SU-DHL-6 (cell line): Measurements from ENCODE around the gene NXPH4.

Experiments used
- H2AFZ ChIP-seq: fragments of 200-600 bp; sonication (generic); 2 replicates; pipeline ENCODE4 v1.6.1; 2014; ENCODE audit warnings: low read depth, mild to moderate bottlenecking, moderate library complexity, mixed read lengths, antibody characterized with exemption, low read length; ENCODE audit not compliant: severe bottlenecking
- H3F3A ChIP-seq: fragments of 200-600 bp; shearing (Covaris generic); 2 replicates; pipeline ENCODE4 v1.6.0; 2016; ENCODE audit warnings: antibody characterized with exemption, mild to moderate bottlenecking; ENCODE audit not compliant: insufficient read depth
- H3K27ac ChIP-seq: fragments of 200-600 bp; sonication (generic); 2 replicates; pipeline ENCODE4 v1.5.1; 2016; ENCODE audit warnings: low read depth, mild to moderate bottlenecking, low read length, moderate library complexity, mixed read lengths
- H3K27me3 ChIP-seq: fragments of 200-600 bp; sonication (generic), shearing (Covaris generic); 2 replicates; pipeline ENCODE4 v1.6.0; 2014; ENCODE audit warnings: mild to moderate bottlenecking, low read length
- H3K36me3 ChIP-seq: fragments of 200-600 bp; sonication (generic); 2 replicates; pipeline ENCODE4 v1.6.1; 2014; ENCODE audit warnings: mild to moderate bottlenecking, low read length, mixed read lengths
- H3K4me2 ChIP-seq: fragments of 300-600, 200-600 bp; shearing (Covaris generic), sonication (generic); 2 replicates; pipeline ENCODE4 v1.6.0; 2014; ENCODE audit warnings: low read length, low read depth, mild to moderate bottlenecking; ENCODE audit not compliant: poor library complexity, severe bottlenecking
- H3K4me3 ChIP-seq: fragments of 200-600 bp; sonication (generic); 2 replicates; pipeline ENCODE4 v1.5.1; 2014; ENCODE audit warnings: antibody characterized with exemption, low read length, mild to moderate bottlenecking, mixed read lengths; ENCODE audit not compliant: insufficient read depth, poor library complexity, severe bottlenecking
- H3K79me2 ChIP-seq: fragments of 200-600 bp; sonication (generic); 2 replicates; pipeline ENCODE4 v1.6.1; 2014; ENCODE audit warnings: mild to moderate bottlenecking, low read length, moderate library complexity; ENCODE audit not compliant: insufficient read depth
- H3K9ac ChIP-seq: fragments of 200-600 bp; sonication (generic); 2 replicates; pipeline ENCODE4 v1.7.0; 2014; ENCODE audit warnings: mild to moderate bottlenecking, low read length
- H3K9me2 ChIP-seq: fragments of 200-600 bp; sonication (generic); replicated peaks from 2 replicates; pipeline ENCODE4 v1.6.1; 2014; ENCODE audit warnings: low read length; ENCODE audit not compliant: insufficient read depth
- H3K9me3 ChIP-seq: fragments of 200-600 bp; sonication (generic); 2 replicates; pipeline ENCODE4 v1.6.1; 2014; ENCODE audit warnings: low read length, mixed read lengths; ENCODE audit not compliant: insufficient read depth
- H4K20me1 ChIP-seq: fragments of 200-600 bp; sonication (generic); 2 replicates; pipeline ENCODE4 v1.6.1; 2014; ENCODE audit warnings: low read depth, mild to moderate bottlenecking, antibody characterized with exemption, low read length, moderate library complexity, mixed read lengths
- EZH2phosphoT487 ChIP-seq: fragments of 200-600 bp; sonication (generic), shearing (Covaris generic); conservative IDR thresholded peaks from 2 replicates; pipeline ENCODE4 v1.6.1; 2018; ENCODE audit warnings: mild to moderate bottlenecking, antibody characterized with exemption, low read length, moderate library complexity, mixed read lengths
- TF ChIP-seq, protein P1 (sequence below): fragments of 200-600 bp; sonication (generic); IDR thresholded peaks from one replicate; pipeline ENCODE4 v1.5.1; 2017; ENCODE audit warnings: antibody characterized with exemption, mild to moderate bottlenecking, low read length, moderate library complexity; ENCODE audit not compliant: insufficient read depth, poor library complexity, severe bottlenecking

NXPH4 gene

DNA sequence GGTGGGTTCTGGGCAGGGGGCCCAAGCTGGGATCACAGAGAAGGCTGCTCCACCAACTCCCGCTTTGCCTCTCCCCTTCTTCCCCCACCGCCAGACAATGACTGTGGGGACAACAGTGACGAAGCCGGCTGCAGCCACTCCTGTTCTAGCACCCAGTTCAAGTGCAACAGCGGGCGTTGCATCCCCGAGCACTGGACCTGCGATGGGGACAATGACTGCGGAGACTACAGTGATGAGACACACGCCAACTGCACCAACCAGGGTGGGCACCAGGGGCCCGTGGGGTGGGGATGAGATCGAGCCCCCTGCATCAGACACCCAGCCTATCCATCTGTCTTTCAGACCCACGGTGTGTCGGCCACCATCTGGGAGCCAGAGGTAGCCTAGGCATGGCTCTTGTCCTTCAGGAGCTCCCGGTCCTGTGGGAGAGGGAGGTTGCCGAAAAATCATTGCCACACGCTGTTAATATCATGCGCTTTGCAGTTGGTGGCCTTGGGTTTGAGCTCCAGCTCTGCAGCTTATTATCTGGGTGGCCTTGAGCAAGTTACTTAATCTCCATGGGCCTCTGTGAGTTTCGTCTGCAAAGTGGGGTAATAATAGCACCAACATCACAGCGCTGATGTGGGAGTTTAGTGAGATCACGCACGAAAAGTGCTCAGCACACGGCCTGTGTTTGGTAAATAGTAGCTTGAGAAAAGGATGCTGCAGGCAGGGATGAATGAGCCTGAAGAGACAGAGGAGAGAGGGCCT lies 47.4 kb upstream of the NXPH4 start:
- Histone ChIP-seq H3K27me3 (no peaks in the 10 kb centered on the region), H3K9me2 (no peaks in the 10 kb centered on the region), H2AFZ (no peak overlapping the region), H3K79me2 (no peaks in the 10 kb centered on the region), H3K9me3 (no peaks in the 10 kb centered on the region), H3K9ac (no peak overlapping the region), H3K4me2 (no peak overlapping the region), H4K20me1 (no peaks in the 10 kb centered on the region), H3K27ac (no peak overlapping the region), H3F3A (no peaks in the 10 kb centered on the region), H3K4me3 (no peak overlapping the region), H3K36me3 (no peaks in the 10 kb centered on the region)
- TF ChIP-seq, protein P1, sequence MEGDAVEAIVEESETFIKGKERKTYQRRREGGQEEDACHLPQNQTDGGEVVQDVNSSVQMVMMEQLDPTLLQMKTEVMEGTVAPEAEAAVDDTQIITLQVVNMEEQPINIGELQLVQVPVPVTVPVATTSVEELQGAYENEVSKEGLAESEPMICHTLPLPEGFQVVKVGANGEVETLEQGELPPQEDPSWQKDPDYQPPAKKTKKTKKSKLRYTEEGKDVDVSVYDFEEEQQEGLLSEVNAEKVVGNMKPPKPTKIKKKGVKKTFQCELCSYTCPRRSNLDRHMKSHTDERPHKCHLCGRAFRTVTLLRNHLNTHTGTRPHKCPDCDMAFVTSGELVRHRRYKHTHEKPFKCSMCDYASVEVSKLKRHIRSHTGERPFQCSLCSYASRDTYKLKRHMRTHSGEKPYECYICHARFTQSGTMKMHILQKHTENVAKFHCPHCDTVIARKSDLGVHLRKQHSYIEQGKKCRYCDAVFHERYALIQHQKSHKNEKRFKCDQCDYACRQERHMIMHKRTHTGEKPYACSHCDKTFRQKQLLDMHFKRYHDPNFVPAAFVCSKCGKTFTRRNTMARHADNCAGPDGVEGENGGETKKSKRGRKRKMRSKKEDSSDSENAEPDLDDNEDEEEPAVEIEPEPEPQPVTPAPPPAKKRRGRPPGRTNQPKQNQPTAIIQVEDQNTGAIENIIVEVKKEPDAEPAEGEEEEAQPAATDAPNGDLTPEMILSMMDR: no peak
- TF ChIP-seq EZH2phosphoT487: no peak

DNA sequence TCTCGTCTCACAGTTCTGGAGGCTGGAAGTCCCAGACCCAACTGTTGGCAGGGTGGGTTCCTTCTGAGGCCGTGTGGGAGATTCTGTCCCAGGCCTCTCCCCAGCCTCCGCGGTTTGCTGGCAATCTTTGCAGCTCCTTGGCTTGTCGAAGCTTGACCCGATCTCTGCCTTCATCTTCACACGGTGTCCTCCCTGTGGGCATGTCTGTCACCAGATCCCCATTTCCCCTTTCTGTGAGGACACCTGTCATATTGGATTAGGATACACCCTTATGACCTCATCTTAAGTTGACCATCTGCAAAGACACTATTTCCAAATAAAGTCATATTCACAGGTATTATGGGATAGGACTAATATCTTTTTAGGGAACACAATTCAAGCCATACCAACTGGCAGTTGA lies 46.6 kb upstream of the NXPH4 start:
- Histone ChIP-seq H3K27ac (no peak overlapping the region), H3K4me2 (no peak overlapping the region), H3K9me2 (no peaks in the 10 kb centered on the region), H3K36me3 (no peaks in the 10 kb centered on the region), H2AFZ (no peak overlapping the region), H3K4me3 (no peak overlapping the region), H3K9ac (no peak overlapping the region), H3K27me3 (no peaks in the 10 kb centered on the region), H3K9me3 (no peaks in the 10 kb centered on the region), H3K79me2 (no peaks in the 10 kb centered on the region), H4K20me1 (no peaks in the 10 kb centered on the region), H3F3A (no peaks in the 10 kb centered on the region)
- no peak for TF ChIP-seq EZH2phosphoT487
- TF ChIP-seq, protein P1: no peak

DNA sequence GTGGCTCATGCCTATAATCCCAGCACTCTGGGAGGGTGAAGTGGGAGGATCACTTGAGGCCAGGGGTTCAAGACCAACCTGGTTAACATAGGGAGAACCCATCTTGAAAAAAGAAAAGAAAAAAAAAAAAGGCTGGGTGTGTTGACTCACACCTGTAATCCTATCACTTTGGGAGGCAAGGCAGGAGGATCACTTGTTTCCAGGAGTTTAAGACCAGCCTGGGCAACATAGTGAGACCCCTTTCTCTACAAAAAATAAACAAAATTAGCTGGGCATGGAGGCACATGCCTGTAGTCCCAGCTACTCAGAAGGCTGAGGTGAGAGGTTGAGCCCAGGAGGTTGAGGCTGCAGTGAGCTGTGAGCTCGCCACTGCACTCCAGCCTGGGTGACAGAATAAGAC lies 46.2 kb upstream of the NXPH4 start:
- TF ChIP-seq, protein P1: no peak
- TF ChIP-seq EZH2phosphoT487: no peak
- H3K27me3 ChIP-seq: no peaks in the 10 kb centered on the region
- no peak overlapping the region for H3K4me3 ChIP-seq
- H3K9me2 ChIP-seq: no peaks in the 10 kb centered on the region
- no peaks in the 10 kb centered on the region for H3F3A ChIP-seq
- no peaks in the 10 kb centered on the region for H3K9me3 ChIP-seq
- H3K36me3 ChIP-seq: no peaks in the 10 kb centered on the region
- no peak overlapping the region for H3K9ac ChIP-seq
- no peaks in the 10 kb centered on the region for H3K79me2 ChIP-seq
- H2AFZ ChIP-seq: no peak overlapping the region
- H4K20me1 ChIP-seq: no peaks in the 10 kb centered on the region
- no peak overlapping the region for H3K4me2 ChIP-seq
- H3K27ac ChIP-seq: no peak overlapping the region
